Choroid plexus epithelial cell (primary cell): ENCODE results near the gene LDAH.
A peak's percentile ranks its signal among the peaks of the same experiment; 100 is the strongest.

Experiments
- DNase-seq: peaks from one replicate; pipeline ENCODE4 v3.0.0-alpha.2; 2010; ENCODE audit warnings: low read depth
- H3K4me3 ChIP-seq: 2 replicates; pipeline ENCODE4 v1.5.1; 2011; ENCODE audit warnings: low read depth, mild to moderate bottlenecking, control low read depth, low read length, moderate library complexity
- TF ChIP-seq, protein P1 (sequence below): conservative IDR thresholded peaks from 2 replicates; pipeline ENCODE4 v1.5.1; 2011; ENCODE audit warnings: low read depth, mild to moderate bottlenecking, control low read depth, inconsistent platforms, low read length, moderate library complexity

Gene LDAH

GRCh38 chr2:20651731-20652099, 171.2 kb downstream of the LDAH start:
- H3K4me3 ChIP-seq, result peak overlapping the region; percentile 94
- TF ChIP-seq, protein P1, sequence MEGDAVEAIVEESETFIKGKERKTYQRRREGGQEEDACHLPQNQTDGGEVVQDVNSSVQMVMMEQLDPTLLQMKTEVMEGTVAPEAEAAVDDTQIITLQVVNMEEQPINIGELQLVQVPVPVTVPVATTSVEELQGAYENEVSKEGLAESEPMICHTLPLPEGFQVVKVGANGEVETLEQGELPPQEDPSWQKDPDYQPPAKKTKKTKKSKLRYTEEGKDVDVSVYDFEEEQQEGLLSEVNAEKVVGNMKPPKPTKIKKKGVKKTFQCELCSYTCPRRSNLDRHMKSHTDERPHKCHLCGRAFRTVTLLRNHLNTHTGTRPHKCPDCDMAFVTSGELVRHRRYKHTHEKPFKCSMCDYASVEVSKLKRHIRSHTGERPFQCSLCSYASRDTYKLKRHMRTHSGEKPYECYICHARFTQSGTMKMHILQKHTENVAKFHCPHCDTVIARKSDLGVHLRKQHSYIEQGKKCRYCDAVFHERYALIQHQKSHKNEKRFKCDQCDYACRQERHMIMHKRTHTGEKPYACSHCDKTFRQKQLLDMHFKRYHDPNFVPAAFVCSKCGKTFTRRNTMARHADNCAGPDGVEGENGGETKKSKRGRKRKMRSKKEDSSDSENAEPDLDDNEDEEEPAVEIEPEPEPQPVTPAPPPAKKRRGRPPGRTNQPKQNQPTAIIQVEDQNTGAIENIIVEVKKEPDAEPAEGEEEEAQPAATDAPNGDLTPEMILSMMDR, result no peak
- no peak for DNase-seq

GRCh38 chr2:20650877-20651730, 171.8 kb downstream of the LDAH start, which contains the start of gene HS1BP3:
TSS of gene HS1BP3 (minus strand) at chr2:20651098. CDS start at chr2:20651063, 35 bp downstream.
- TF ChIP-seq, protein P1, result peak; percentile 53
- DNase-seq, result peak; percentile 76
- H3K4me3 ChIP-seq, result peak within 1 kb of the TSS; percentile 94

DNA sequence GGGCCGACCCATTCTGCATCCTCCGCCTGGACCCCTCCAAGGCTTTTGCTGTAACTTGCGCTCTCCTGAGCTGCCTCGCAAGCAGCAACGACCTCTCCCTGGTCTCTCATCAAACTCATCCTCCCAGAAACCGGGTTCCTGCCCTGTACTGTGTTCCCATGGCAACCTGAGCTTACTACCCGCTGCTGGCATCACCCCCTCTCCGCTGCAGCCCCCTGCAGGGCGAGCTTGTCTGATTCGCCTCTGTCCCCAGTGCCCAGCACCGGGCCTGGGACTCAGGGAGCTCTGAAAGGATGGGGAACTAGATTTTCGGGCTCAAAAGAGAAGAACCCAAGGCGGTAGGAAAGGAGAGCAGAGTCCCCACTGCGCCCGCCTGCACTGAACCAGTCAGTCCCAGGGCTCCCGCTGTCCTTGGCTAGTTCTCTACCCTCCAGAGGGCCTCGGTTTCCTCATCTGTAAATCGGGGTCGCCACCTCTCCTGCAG, 172.5 kb downstream of the LDAH start:
- H3K4me3 ChIP-seq, result peak overlapping the region; percentile 94

DNA sequence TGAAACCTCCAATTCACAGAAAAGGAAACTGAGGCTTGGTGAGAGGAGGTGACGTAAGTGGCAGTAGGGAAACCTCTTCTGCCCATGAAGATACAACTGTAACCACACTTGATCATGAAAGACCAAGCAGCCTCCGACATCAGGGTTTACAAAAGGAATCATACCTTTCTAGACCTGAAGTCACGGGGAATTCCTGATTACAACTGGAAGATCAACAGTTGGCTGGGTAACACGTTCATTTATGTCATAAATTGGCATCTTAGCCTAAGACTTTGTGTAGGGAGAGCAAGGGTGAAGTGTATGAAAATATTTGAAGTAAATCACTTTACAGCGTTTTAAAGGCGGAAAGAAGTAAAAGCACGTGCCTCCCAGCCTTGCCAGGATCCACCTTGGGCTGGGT, 172.9 kb downstream of the LDAH start:
- TF ChIP-seq, protein P1, result no peak
- peak overlapping the region; percentile 94 for H3K4me3 ChIP-seq
- DNase-seq, result no peak

More for the DNA sequence above, 172.5 kb downstream of the LDAH start:
- DNase-seq, result peak; percentile 51
- TF ChIP-seq, protein P1, result peak; percentile 5

- H3K4me3 ChIP-seq, result peak overlapping the region; percentile 94
- TF ChIP-seq, protein P1, result no peak
- no peak for DNase-seq
These were observed 173.3 kb downstream of the LDAH start for GRCh38 chr2:20649576-20649975.

DNA sequence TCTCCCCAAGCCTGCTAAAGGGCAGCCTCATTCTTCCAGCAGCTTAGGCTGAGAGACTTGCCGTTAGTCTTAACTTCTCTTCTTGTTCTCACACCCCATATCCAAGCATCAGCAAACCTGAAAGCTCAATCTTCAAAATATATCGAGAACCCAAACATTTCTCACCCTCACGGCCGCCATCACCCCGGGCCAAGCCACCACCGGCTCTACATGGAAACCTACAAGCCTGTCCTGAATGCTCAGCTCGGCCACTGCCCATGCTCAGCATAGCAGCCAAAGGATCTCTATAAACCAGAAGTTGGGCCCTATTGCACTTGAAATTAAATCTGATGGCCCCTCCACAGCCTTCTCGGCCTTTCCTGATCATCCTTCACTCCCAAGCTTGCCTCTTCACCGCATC, 174.1 kb downstream of the LDAH start:
- TF ChIP-seq, protein P1, result no peak

More for the DNA sequence above, 174.1 kb downstream of the LDAH start:
- DNase-seq, result no peak
- no peak overlapping the region for H3K4me3 ChIP-seq
